ENCODE data around the gene SEC16A.

SEC16A gene

DNA sequence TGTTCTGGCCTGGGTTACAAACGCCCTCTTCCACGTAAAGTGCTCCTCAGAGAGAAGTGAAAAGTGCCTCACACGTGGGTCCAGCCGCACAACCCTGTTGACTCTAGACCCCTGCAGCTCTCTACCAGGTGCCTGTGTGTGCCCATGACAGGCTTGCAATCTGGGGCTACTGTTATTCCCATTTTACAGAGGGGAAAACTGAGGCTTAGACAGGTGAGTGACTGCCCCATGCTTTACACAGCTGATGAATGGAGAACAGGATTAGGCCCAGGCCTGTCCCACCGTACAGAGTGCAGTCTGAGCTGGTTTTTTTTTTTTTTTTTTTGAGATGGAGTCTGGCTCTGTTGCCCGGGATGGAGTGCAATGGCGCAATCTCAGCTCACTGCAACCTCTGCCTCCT is 37.0 kb downstream of the SEC16A start:
- no peak overlapping the region for H3K4me3 ChIP-seq (ENCODE audit: low read depth, low read length)
- in situ Hi-C loops (cut with HindIII; ENCODE audit: low sequenced_read_pairs), result no loop called here
- no peak for DNase-seq (ENCODE audit: low read depth, low spot score)
- TF ChIP-seq, protein P1, sequence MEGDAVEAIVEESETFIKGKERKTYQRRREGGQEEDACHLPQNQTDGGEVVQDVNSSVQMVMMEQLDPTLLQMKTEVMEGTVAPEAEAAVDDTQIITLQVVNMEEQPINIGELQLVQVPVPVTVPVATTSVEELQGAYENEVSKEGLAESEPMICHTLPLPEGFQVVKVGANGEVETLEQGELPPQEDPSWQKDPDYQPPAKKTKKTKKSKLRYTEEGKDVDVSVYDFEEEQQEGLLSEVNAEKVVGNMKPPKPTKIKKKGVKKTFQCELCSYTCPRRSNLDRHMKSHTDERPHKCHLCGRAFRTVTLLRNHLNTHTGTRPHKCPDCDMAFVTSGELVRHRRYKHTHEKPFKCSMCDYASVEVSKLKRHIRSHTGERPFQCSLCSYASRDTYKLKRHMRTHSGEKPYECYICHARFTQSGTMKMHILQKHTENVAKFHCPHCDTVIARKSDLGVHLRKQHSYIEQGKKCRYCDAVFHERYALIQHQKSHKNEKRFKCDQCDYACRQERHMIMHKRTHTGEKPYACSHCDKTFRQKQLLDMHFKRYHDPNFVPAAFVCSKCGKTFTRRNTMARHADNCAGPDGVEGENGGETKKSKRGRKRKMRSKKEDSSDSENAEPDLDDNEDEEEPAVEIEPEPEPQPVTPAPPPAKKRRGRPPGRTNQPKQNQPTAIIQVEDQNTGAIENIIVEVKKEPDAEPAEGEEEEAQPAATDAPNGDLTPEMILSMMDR (IDR thresholded peaks at IDR 0.05; ENCODE audit: low read depth, low read length), result no peak

DNA sequence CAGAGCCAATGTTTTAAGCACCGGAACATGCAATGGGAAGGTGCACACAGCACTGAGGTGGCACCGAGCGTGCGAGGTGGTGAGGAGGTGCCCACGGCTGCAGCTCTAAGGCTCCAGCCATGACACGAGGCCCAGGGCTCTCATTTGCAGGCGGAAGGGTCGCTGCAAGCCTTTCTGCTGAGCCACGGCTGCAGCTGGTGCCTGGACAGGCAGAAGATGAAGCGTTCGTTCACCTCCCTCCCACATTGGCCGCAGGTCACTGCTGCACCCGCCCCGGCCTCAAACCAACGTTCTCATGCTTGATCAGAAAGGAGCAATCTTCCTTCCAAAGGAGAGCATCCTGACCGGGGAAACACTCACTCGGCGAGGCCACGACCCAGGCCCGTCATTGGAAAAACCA is 38.7 kb downstream of the SEC16A start:
- DNase-seq (ENCODE audit: low read depth, low spot score), result no peak
- TF ChIP-seq, protein P1 (IDR thresholded peaks at IDR 0.05; ENCODE audit: low read depth, low read length), result no peak
- in situ Hi-C loops (cut with HindIII; ENCODE audit: low sequenced_read_pairs), result no loop called here
- no peak overlapping the region for H3K4me3 ChIP-seq (ENCODE audit: low read depth, low read length)

DNA sequence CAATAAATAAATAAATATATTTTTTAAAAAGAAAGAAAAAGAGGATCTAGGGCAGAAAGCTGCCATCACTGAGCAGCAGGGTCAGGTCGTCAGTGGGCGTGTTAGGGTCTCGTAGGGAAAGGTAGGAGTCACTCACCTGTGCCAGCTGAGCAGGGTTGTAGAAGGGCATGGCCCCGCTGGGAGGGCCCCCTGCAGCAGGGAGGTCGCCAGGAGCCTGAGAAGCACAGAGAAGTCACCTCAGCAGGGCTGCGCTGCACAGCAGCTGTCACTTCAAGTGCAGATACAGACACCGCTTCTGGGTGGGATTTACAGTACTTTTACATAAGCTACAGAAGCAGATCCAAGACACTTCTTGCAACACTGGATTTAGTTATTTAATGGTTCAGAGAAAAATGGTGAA is 39.2 kb downstream of the SEC16A start:
- in situ Hi-C loops (cut with HindIII; ENCODE audit: low sequenced_read_pairs), result no loop called here
- TF ChIP-seq, protein P1 (IDR thresholded peaks at IDR 0.05; ENCODE audit: low read depth, low read length), result no peak
- H3K4me3 ChIP-seq (ENCODE audit: low read depth, low read length), result no peak overlapping the region
- DNase-seq (ENCODE audit: low read depth, low spot score), result no peak

DNA sequence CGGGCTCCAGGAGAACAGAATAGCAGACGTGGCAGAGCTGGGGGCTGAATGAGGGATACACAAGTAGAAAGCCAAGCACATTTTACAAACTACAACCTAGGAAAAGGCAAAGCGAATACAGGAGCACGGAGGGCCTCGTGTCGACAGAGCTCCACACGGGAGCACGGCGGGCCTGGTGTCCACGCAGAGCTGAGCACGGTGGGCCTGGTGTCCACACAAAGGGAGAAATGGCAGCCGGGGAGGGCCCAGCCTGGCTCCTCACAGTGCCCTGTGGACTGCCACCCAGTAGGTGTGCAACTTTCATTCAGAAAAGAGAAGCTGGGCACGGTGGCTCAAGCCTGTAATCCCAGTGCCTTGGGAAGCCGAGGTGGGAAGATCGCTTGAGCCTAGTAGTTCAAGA is 39.8 kb downstream of the SEC16A start:
- in situ Hi-C loops (cut with HindIII; ENCODE audit: low sequenced_read_pairs), result no loop called here
- TF ChIP-seq, protein P1 (IDR thresholded peaks at IDR 0.05; ENCODE audit: low read depth, low read length), result no peak
- no peak overlapping the region for H3K4me3 ChIP-seq (ENCODE audit: low read depth, low read length)
- DNase-seq (ENCODE audit: low read depth, low spot score), result no peak

DNA sequence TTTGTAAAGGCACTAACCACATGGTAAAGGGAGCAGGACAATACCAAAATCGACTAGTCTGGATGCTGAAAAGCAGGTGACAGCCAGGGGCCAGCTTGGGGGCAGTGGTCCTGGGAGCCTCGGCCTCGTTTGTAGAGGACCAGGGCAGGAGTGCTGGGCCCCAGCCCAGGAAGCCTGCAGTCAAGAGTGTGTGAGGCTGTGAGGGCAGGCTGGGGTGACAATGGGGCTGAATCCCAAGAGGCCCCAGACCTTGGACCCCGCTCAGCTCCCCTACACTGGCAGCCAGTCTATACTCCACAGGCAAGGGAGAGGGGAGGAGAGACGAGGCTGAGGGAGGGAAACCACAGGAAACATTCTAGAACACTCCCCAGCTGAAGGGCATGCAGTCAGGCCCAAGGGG is 40.6 kb downstream of the SEC16A start:
- H3K4me3 ChIP-seq (ENCODE audit: low read depth, low read length), result no peak overlapping the region
- in situ Hi-C loops (cut with HindIII; ENCODE audit: low sequenced_read_pairs), result no loop called here
- TF ChIP-seq, protein P1 (IDR thresholded peaks at IDR 0.05; ENCODE audit: low read depth, low read length), result no peak
- no peak for DNase-seq (ENCODE audit: low read depth, low spot score)

DNA sequence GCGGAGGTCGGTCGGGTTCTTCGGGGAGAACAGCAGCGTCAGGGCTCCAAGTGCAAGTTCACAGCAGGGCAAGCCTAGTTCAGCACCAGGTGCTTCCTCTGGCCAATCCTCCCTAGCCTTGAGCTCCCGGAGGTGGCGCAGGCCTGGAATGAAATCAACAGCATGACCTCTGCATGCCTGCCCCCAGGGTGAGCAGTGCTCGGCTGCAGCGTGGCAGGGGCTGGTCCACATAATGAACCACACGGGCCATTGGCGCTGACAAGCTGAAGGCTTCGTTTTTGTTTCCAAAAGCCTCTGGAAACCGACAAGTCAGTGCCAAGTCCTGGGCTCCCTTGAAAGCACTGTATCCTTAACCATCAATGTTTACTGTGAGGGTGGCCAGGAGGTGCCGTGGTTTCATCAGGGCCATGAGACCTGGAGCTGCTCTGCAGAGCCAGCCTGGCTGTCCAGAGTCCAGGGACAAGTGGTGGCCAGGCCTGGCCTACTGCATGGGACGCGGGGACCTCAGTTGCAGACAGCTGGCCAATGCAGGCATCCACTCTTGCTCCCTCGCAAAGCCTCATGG is 41.1 kb downstream of the SEC16A start:
- DNase-seq (ENCODE audit: low read depth, low spot score), result no peak
- TF ChIP-seq, protein P1 (IDR thresholded peaks at IDR 0.05; ENCODE audit: low read depth, low read length), result no peak

More for the DNA sequence above, 41.1 kb downstream of the SEC16A start:
- H3K4me3 ChIP-seq (ENCODE audit: low read depth, low read length), result no peak overlapping the region
- in situ Hi-C loops (cut with HindIII; ENCODE audit: low sequenced_read_pairs), result no loop called here
